ENCODE results near the gene MYRFL.

MYRFL gene

GRCh38 chr12:69966839-69967238, 141.8 kb downstream of the MYRFL start:
- Histone ChIP-seq H3K27me3 (ENCODE audit: control insufficient read depth in 5 of 5, insufficient read depth in 4 of 5, low read length in 5 of 5) (no peaks in the 10 kb centered on the region), H3K4me3 (ENCODE audit: low read depth in 1 of 5, low read length in 5 of 5) (no peak overlapping the region), H3K4me1 (ENCODE audit: control insufficient read depth in 5 of 5, insufficient read depth in 5 of 5, low read length in 5 of 5) (peaks cover 0 to 15% (median 11%) of the 10 kb centered on the region in 5 donors), H3K36me3 (ENCODE audit: control insufficient read depth in 5 of 5, insufficient read depth in 5 of 5, low read length in 5 of 5) (no peaks in the 10 kb centered on the region), H3K9ac (ENCODE audit: low read length in 5 of 5) (no peak overlapping the region), H3K9me3 (ENCODE audit: control insufficient read depth in 5 of 5, low read length in 5 of 5) (no peaks in the 10 kb centered on the region), H3K27ac (ENCODE audit: low read depth, low read length) (peak overlapping the region; percentile 38)

- Histone ChIP-seq H3K27me3 (ENCODE audit: control insufficient read depth in 5 of 5, insufficient read depth in 4 of 5, low read length in 5 of 5) (no peaks in the 10 kb centered on the region), H3K4me3 (ENCODE audit: low read depth in 1 of 5, low read length in 5 of 5) (no peak overlapping the region), H3K9me3 (ENCODE audit: control insufficient read depth in 5 of 5, low read length in 5 of 5) (no peaks in the 10 kb centered on the region), H3K9ac (ENCODE audit: low read length in 5 of 5) (no peak overlapping the region), H3K27ac (ENCODE audit: low read depth, low read length) (no peak overlapping the region), H3K36me3 (ENCODE audit: control insufficient read depth in 5 of 5, insufficient read depth in 5 of 5, low read length in 5 of 5) (no peaks in the 10 kb centered on the region), H3K4me1 (ENCODE audit: control insufficient read depth in 5 of 5, insufficient read depth in 5 of 5, low read length in 5 of 5) (peaks cover 0 to 15% (median 11%) of the 10 kb centered on the region in 5 donors)
Measured at GRCh38 chr12:69969011-69969410, 144.0 kb downstream of the MYRFL start.

GRCh38 chr12:69972136-69972535, 147.1 kb downstream of the MYRFL start:
- Histone ChIP-seq H3K4me1 (ENCODE audit: control insufficient read depth in 5 of 5, insufficient read depth in 5 of 5, low read length in 5 of 5) (peaks cover 0 to under 1% (median 0%) of the 10 kb centered on the region in 5 donors), H3K9ac (ENCODE audit: low read length in 5 of 5) (no peak overlapping the region), H3K27ac (ENCODE audit: low read depth, low read length) (no peak overlapping the region), H3K4me3 (ENCODE audit: low read depth in 1 of 5, low read length in 5 of 5) (no peak overlapping the region), H3K36me3 (ENCODE audit: control insufficient read depth in 5 of 5, insufficient read depth in 5 of 5, low read length in 5 of 5) (no peaks in the 10 kb centered on the region), H3K27me3 (ENCODE audit: control insufficient read depth in 5 of 5, insufficient read depth in 4 of 5, low read length in 5 of 5) (no peaks in the 10 kb centered on the region), H3K9me3 (ENCODE audit: control insufficient read depth in 5 of 5, low read length in 5 of 5) (no peaks in the 10 kb centered on the region)

- no peak overlapping the region for H3K4me3 ChIP-seq (ENCODE audit: low read depth in 1 of 5, low read length in 5 of 5)
- H3K36me3 ChIP-seq (ENCODE audit: control insufficient read depth in 5 of 5, insufficient read depth in 5 of 5, low read length in 5 of 5), result no peaks in the 10 kb centered on the region
- H3K27me3 ChIP-seq (ENCODE audit: control insufficient read depth in 5 of 5, insufficient read depth in 4 of 5, low read length in 5 of 5), result peaks cover 0 to 3% (median 0%) of the 10 kb centered on the region in 5 donors
- H3K9me3 ChIP-seq (ENCODE audit: control insufficient read depth in 5 of 5, low read length in 5 of 5), result no peaks in the 10 kb centered on the region
- H3K27ac ChIP-seq (ENCODE audit: low read depth, low read length), result no peak overlapping the region
- H3K4me1 ChIP-seq (ENCODE audit: control insufficient read depth in 5 of 5, insufficient read depth in 5 of 5, low read length in 5 of 5), result no peaks in the 10 kb centered on the region
- no peak overlapping the region for H3K9ac ChIP-seq (ENCODE audit: low read length in 5 of 5)
Measured at GRCh38 chr12:69978020-69978419, 153.0 kb downstream of the MYRFL start.

- Histone ChIP-seq H3K36me3 (ENCODE audit: control insufficient read depth in 5 of 5, insufficient read depth in 5 of 5, low read length in 5 of 5) (no peaks in the 10 kb centered on the region), H3K27me3 (ENCODE audit: control insufficient read depth in 5 of 5, insufficient read depth in 4 of 5, low read length in 5 of 5) (peaks cover 0 to 3% (median 0%) of the 10 kb centered on the region in 5 donors), H3K9me3 (ENCODE audit: control insufficient read depth in 5 of 5, low read length in 5 of 5) (no peaks in the 10 kb centered on the region), H3K27ac (ENCODE audit: low read depth, low read length) (no peak overlapping the region), H3K4me3 (ENCODE audit: low read depth in 1 of 5, low read length in 5 of 5) (no peak overlapping the region), H3K9ac (ENCODE audit: low read length in 5 of 5) (no peak overlapping the region), H3K4me1 (ENCODE audit: control insufficient read depth in 5 of 5, insufficient read depth in 5 of 5, low read length in 5 of 5) (peaks cover 0 to 1% (median under 1%) of the 10 kb centered on the region in 5 donors)
Measured at GRCh38 chr12:69981881-69982475, 157.0 kb downstream of the MYRFL start.

GRCh38 chr12:69984241-69984640, 159.2 kb downstream of the MYRFL start:
- Histone ChIP-seq H3K9ac (ENCODE audit: low read length in 5 of 5) (no peak overlapping the region), H3K36me3 (ENCODE audit: control insufficient read depth in 5 of 5, insufficient read depth in 5 of 5, low read length in 5 of 5) (no peaks in the 10 kb centered on the region), H3K27me3 (ENCODE audit: control insufficient read depth in 5 of 5, insufficient read depth in 4 of 5, low read length in 5 of 5) (no peaks in the 10 kb centered on the region), H3K4me3 (ENCODE audit: low read depth in 1 of 5, low read length in 5 of 5) (no peak overlapping the region), H3K4me1 (ENCODE audit: control insufficient read depth in 5 of 5, insufficient read depth in 5 of 5, low read length in 5 of 5) (peaks cover 2 to 18% (median 16%) of the 10 kb centered on the region in 5 donors), H3K9me3 (ENCODE audit: control insufficient read depth in 5 of 5, low read length in 5 of 5) (no peaks in the 10 kb centered on the region), H3K27ac (ENCODE audit: low read depth, low read length) (no peak overlapping the region)

- Histone ChIP-seq H3K36me3 (ENCODE audit: control insufficient read depth in 5 of 5, insufficient read depth in 5 of 5, low read length in 5 of 5) (no peaks in the 10 kb centered on the region), H3K9me3 (ENCODE audit: control insufficient read depth in 5 of 5, low read length in 5 of 5) (no peaks in the 10 kb centered on the region), H3K9ac (ENCODE audit: low read length in 5 of 5) (no peak overlapping the region), H3K27ac (ENCODE audit: low read depth, low read length) (no peak overlapping the region), H3K4me3 (ENCODE audit: low read depth in 1 of 5, low read length in 5 of 5) (no peak overlapping the region), H3K27me3 (ENCODE audit: control insufficient read depth in 5 of 5, insufficient read depth in 4 of 5, low read length in 5 of 5) (no peaks in the 10 kb centered on the region), H3K4me1 (ENCODE audit: control insufficient read depth in 5 of 5, insufficient read depth in 5 of 5, low read length in 5 of 5) (peaks cover 2 to 22% (median 18%) of the 10 kb centered on the region in 5 donors)
Measured at GRCh38 chr12:69985656-69986055, 160.6 kb downstream of the MYRFL start.

- no peaks in the 10 kb centered on the region for H3K9me3 ChIP-seq (ENCODE audit: control insufficient read depth in 5 of 5, low read length in 5 of 5)
- H3K4me1 ChIP-seq (ENCODE audit: control insufficient read depth in 5 of 5, insufficient read depth in 5 of 5, low read length in 5 of 5), result peaks cover 2 to 22% (median 18%) of the 10 kb centered on the region in 5 donors
- no peaks in the 10 kb centered on the region for H3K36me3 ChIP-seq (ENCODE audit: control insufficient read depth in 5 of 5, insufficient read depth in 5 of 5, low read length in 5 of 5)
- no peak overlapping the region for H3K27ac ChIP-seq (ENCODE audit: low read depth, low read length)
- no peak overlapping the region for H3K9ac ChIP-seq (ENCODE audit: low read length in 5 of 5)
- no peak overlapping the region for H3K4me3 ChIP-seq (ENCODE audit: low read depth in 1 of 5, low read length in 5 of 5)
- H3K27me3 ChIP-seq (ENCODE audit: control insufficient read depth in 5 of 5, insufficient read depth in 4 of 5, low read length in 5 of 5), result no peaks in the 10 kb centered on the region
Measured at GRCh38 chr12:69986114-69986513, 161.1 kb downstream of the MYRFL start.

GRCh38 chr12:69987579-69988091, 162.6 kb downstream of the MYRFL start:
- H3K9ac ChIP-seq (ENCODE audit: low read length in 5 of 5), result peak overlapping the region in 2 of 5 donors; percentile 37 to 69
- H3K4me3 ChIP-seq (ENCODE audit: low read depth in 1 of 5, low read length in 5 of 5), result peak overlapping the region in 1 of 5 donors; percentile 31
- no peaks in the 10 kb centered on the region for H3K36me3 ChIP-seq (ENCODE audit: control insufficient read depth in 5 of 5, insufficient read depth in 5 of 5, low read length in 5 of 5)
- H3K27ac ChIP-seq (ENCODE audit: low read depth, low read length), result peak overlapping the region; percentile 75
- peaks cover 2 to 22% (median 18%) of the 10 kb centered on the region in 5 donors for H3K4me1 ChIP-seq (ENCODE audit: control insufficient read depth in 5 of 5, insufficient read depth in 5 of 5, low read length in 5 of 5)
- no peaks in the 10 kb centered on the region for H3K27me3 ChIP-seq (ENCODE audit: control insufficient read depth in 5 of 5, insufficient read depth in 4 of 5, low read length in 5 of 5)
- H3K9me3 ChIP-seq (ENCODE audit: control insufficient read depth in 5 of 5, low read length in 5 of 5), result no peaks in the 10 kb centered on the region

- no peaks in the 10 kb centered on the region for H3K36me3 ChIP-seq (ENCODE audit: control insufficient read depth in 5 of 5, insufficient read depth in 5 of 5, low read length in 5 of 5)
- peak overlapping the region in 3 of 5 donors; percentile 14 to 31 (median 25) for H3K4me3 ChIP-seq (ENCODE audit: low read depth in 1 of 5, low read length in 5 of 5)
- peak overlapping the region; percentile 75 for H3K27ac ChIP-seq (ENCODE audit: low read depth, low read length)
Measured at GRCh38 chr12:69988481-69989321, 163.7 kb downstream of the MYRFL start.

More at GRCh38 chr12:69988481-69989321, 163.7 kb downstream of the MYRFL start:
- peak overlapping the region; percentile 1 to 69 (median 28) for H3K9ac ChIP-seq (ENCODE audit: low read length in 5 of 5)
- peaks cover 2 to 22% (median 18%) of the 10 kb centered on the region in 5 donors for H3K4me1 ChIP-seq (ENCODE audit: control insufficient read depth in 5 of 5, insufficient read depth in 5 of 5, low read length in 5 of 5)
- no peaks in the 10 kb centered on the region for H3K27me3 ChIP-seq (ENCODE audit: control insufficient read depth in 5 of 5, insufficient read depth in 4 of 5, low read length in 5 of 5)
- H3K9me3 ChIP-seq (ENCODE audit: control insufficient read depth in 5 of 5, low read length in 5 of 5), result peaks cover 0 to 4% (median 0%) of the 10 kb centered on the region in 5 donors
